KMS-11 (cell line): ENCODE measurements around the gene SNW1.
A peak's percentile ranks its signal among the peaks of the same experiment; 100 is the strongest.
"Not testable (repeated sequence)": the region's sequence is repeated elsewhere in the genome, so short reads cannot be mapped to it uniquely, and the experiment has no call there.

Experiments used
- H2AFZ ChIP-seq: fragments of 200-600 bp; sonication (generic); 2 replicates; pipeline ENCODE4 v1.6.1; 2016; ENCODE audit warnings: antibody characterized with exemption, mixed run types, low read depth
- H3K27ac ChIP-seq: fragments of 200-600 bp; sonication (generic); 2 replicates; pipeline ENCODE4 v1.6.1; 2016; ENCODE audit warnings: mild to moderate bottlenecking, mixed run types
- H3K27me3 ChIP-seq: fragments of 200-600 bp; sonication (generic); 2 replicates; pipeline ENCODE4 v1.6.1; 2017; ENCODE audit warnings: mild to moderate bottlenecking, low read depth, mixed run types, moderate library complexity; ENCODE audit not compliant: insufficient read depth
- H3K36me3 ChIP-seq: fragments of 200-600 bp; sonication (generic); 2 replicates; pipeline ENCODE4 v1.6.1; 2017; ENCODE audit warnings: mild to moderate bottlenecking, mixed run types; ENCODE audit not compliant: insufficient read depth
- H3K4me1 ChIP-seq: fragments of 200-600 bp; sonication (generic); 2 replicates; pipeline ENCODE4 v1.6.1; 2016; ENCODE audit warnings: mild to moderate bottlenecking, low read depth, mixed run types; ENCODE audit not compliant: poor library complexity, severe bottlenecking
- H3K4me2 ChIP-seq: fragments of 200-600 bp; sonication (generic); 2 replicates; pipeline ENCODE4 v1.7.0; 2016; ENCODE audit warnings: mild to moderate bottlenecking, mixed run types
- H3K4me3 ChIP-seq: fragments of 200-600 bp; sonication (generic); IDR thresholded peaks from 2 replicates; pipeline ENCODE4 v1.6.1; 2017; ENCODE audit warnings: low read depth, low read length, mixed read lengths; ENCODE audit not compliant: insufficient read depth
- H3K79me2 ChIP-seq: fragments of 200-600 bp; sonication (generic); 2 replicates; pipeline ENCODE4 v1.6.1; 2016; ENCODE audit warnings: low read depth, mixed run types; ENCODE audit not compliant: insufficient read depth
- H3K9ac ChIP-seq: fragments of 200-600 bp; sonication (generic); 2 replicates; pipeline ENCODE4 v1.6.1; 2016; ENCODE audit warnings: mild to moderate bottlenecking, mixed run types
- H4K20me1 ChIP-seq: fragments of 200-600 bp; sonication (generic); 2 replicates; pipeline ENCODE4 v1.6.1; 2016; ENCODE audit warnings: mild to moderate bottlenecking, mixed run types; ENCODE audit not compliant: insufficient read depth
- TF ChIP-seq, protein P1 (sequence below): fragments of 200-600 bp; sonication (generic); conservative IDR thresholded peaks from 2 replicates; pipeline ENCODE4 v1.6.1; 2017; ENCODE audit warnings: low read depth, mild to moderate bottlenecking, antibody characterized with exemption, low read length, moderate library complexity, mixed read lengths

SNW1 gene

GRCh38 chr14:77804592-77804991 is 43.6 kb upstream of the SNW1 start:
- Histone ChIP-seq H3K4me3 (no peak overlapping the region), H3K9ac (no peak overlapping the region), H3K79me2 (no peaks in the 10 kb centered on the region), H3K4me2 (no peak overlapping the region), H3K36me3 (no peaks in the 10 kb centered on the region), H4K20me1 (no peaks in the 10 kb centered on the region), H3K4me1 (no peaks in the 10 kb centered on the region), H3K27ac (no peak overlapping the region), H2AFZ (no peak overlapping the region), H3K27me3 (no peaks in the 10 kb centered on the region)
- TF ChIP-seq, protein P1, sequence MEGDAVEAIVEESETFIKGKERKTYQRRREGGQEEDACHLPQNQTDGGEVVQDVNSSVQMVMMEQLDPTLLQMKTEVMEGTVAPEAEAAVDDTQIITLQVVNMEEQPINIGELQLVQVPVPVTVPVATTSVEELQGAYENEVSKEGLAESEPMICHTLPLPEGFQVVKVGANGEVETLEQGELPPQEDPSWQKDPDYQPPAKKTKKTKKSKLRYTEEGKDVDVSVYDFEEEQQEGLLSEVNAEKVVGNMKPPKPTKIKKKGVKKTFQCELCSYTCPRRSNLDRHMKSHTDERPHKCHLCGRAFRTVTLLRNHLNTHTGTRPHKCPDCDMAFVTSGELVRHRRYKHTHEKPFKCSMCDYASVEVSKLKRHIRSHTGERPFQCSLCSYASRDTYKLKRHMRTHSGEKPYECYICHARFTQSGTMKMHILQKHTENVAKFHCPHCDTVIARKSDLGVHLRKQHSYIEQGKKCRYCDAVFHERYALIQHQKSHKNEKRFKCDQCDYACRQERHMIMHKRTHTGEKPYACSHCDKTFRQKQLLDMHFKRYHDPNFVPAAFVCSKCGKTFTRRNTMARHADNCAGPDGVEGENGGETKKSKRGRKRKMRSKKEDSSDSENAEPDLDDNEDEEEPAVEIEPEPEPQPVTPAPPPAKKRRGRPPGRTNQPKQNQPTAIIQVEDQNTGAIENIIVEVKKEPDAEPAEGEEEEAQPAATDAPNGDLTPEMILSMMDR = peak; percentile 29; the same call in 1 of the 2 replicates

DNA sequence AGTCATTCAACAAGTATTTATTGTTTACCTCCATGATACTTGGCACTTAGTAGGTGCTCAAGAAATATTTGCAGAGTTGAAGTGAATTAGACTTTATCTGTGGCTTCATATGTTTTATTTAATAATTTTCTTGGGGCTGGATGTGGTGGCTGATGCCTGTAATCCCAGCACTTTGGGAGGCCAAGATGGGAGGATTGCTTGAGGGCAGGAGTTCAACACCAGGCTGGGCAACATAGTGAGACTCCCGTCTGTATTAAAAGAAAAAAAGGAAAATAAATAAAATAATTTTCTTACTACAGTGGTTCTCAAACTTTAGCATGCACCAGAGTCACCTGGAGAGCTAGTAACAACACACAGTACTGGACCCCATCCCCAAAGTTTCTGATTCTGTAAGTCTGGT is 39.9 kb upstream of the SNW1 start:
- H3K27ac ChIP-seq = peak overlapping the region; percentile 57
- TF ChIP-seq, protein P1 = no peak

GRCh38 chr14:77799863-77800730 is 39.1 kb upstream of the SNW1 start, which contains the start of gene ADCK1:
Gene ADCK1, plus strand, starts transcription at chr14:77800109. Its CDS starts 18,870 bp downstream, at chr14:77818979.
- Histone ChIP-seq H3K4me1 (no peaks in the 10 kb centered on the region), H4K20me1 (no peaks in the 10 kb centered on the region), H3K79me2 (no peaks in the 10 kb centered on the region), H3K4me2 (peak within 1 kb of the TSS; percentile 66), H3K27me3 (no peaks in the 10 kb centered on the region), H3K9ac (peak within 1 kb of the TSS; percentile 76), H2AFZ (peak within 1 kb of the TSS; percentile 78), H3K36me3 (no peaks in the 10 kb centered on the region), H3K4me3 (no peak within 1 kb of the TSS), H3K27ac (peak within 1 kb of the TSS; percentile 57)
- TF ChIP-seq, protein P1 = no peak

More for the DNA sequence above, 39.9 kb upstream of the SNW1 start:
- Histone ChIP-seq H4K20me1 (no peaks in the 10 kb centered on the region), H2AFZ (peak overlapping the region; percentile 78), H3K79me2 (no peaks in the 10 kb centered on the region), H3K4me1 (no peaks in the 10 kb centered on the region), H3K36me3 (no peaks in the 10 kb centered on the region), H3K4me2 (peak overlapping the region; percentile 66), H3K27me3 (no peaks in the 10 kb centered on the region), H3K9ac (peak overlapping the region; percentile 76; the same call in 1 of the 2 replicates), H3K4me3 (no peak overlapping the region)

DNA sequence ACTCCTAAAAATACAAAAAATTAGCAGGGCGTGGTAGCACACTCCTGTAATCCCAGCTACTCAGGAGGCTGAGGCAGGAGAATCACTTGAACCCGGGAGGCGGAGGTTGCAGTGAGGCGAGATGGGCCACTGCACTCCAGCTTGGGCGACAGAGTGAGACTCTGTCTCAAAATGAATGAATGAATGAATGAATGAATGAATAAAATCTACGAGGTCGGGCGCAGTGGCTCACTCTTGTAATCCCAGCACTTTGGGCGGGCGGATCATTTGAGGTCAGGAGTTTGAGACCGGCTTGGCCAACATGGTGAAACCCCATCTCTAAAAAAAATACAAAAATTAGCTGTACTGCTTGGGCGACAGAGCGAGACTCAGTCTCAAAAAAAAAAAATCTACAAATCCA is 38.5 kb upstream of the SNW1 start:
- peak overlapping the region; percentile 76; the same call in 1 of the 2 replicates for H3K9ac ChIP-seq

DNA sequence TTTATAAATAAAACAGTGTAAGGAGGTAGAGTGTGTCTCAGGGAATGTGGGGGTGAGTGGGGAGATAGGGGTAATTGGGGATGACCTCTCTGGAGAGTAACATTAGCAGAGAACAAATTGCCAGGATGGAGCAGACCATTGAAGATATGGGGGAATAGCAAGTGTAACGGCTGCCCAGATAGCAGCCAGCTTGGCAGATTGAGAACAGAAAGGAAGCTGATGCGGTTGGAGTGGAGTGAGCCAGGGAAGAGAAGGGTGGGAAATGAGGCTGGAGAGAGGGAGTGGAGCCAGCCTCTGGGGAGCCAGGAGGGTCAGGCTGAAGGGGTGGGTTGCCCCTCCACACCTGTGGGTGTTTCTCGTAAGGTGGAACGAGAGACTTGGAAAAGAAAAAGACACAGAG is 33.4 kb upstream of the SNW1 start:
- H3K27me3 ChIP-seq = no peaks in the 10 kb centered on the region
- H3K36me3 ChIP-seq = no peaks in the 10 kb centered on the region
- TF ChIP-seq, protein P1 = no peak
- no peak overlapping the region for H3K4me3 ChIP-seq
- H3K9ac ChIP-seq = no peak overlapping the region
- H3K4me1 ChIP-seq = no peaks in the 10 kb centered on the region
- H3K27ac ChIP-seq = no peak overlapping the region
- H3K79me2 ChIP-seq = no peaks in the 10 kb centered on the region
- no peak overlapping the region for H2AFZ ChIP-seq
- no peaks in the 10 kb centered on the region for H4K20me1 ChIP-seq
- H3K4me2 ChIP-seq = no peak overlapping the region

More for the DNA sequence above, 38.5 kb upstream of the SNW1 start:
- H3K27ac ChIP-seq, H3K4me1 ChIP-seq, H3K4me3 ChIP-seq, H3K27me3 ChIP-seq, H3K36me3 ChIP-seq, H4K20me1 ChIP-seq, H3K79me2 ChIP-seq: not testable (repeated sequence)
- Histone ChIP-seq H2AFZ (peak overlapping the region; percentile 78), H3K4me2 (peak overlapping the region; percentile 42; the same call in 1 of the 2 replicates)

DNA sequence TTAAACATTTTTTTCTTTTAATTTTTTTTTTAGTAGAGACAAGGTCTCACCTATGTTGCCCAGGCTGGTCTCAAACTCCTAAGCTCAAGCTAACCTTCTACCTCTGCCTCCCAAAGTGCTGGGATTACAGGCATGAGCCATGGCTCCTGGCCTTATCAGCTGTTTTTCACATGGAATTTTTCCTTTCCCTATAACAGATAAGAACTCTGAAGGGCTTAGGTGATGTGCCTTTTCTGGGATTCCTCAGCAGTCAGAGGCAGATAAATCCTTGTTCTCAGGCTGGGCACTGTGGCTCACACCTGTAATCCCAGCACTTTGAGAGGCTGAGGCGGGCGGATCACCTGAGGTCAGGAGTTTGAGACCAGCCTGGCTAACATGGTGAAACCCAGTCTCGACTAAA is 32.3 kb upstream of the SNW1 start:
- not testable (repeated sequence) for H3K4me2 ChIP-seq, H4K20me1 ChIP-seq, H3K27ac ChIP-seq, H3K36me3 ChIP-seq, H3K79me2 ChIP-seq, H2AFZ ChIP-seq, H3K9ac ChIP-seq, H3K27me3 ChIP-seq, H3K4me1 ChIP-seq, H3K4me3 ChIP-seq
